Measurements from ENCODE around the gene CAD.

The CAD gene

GRCh38 chr2:27245626-27246025 is 28.5 kb downstream of the CAD start:
- H3K4me3 ChIP-seq (ENCODE audit: low read length) = no peak overlapping the region
- no peak for TF ChIP-seq CTCF (IDR thresholded peaks at IDR 0.05; ENCODE audit: insufficient read depth, low read depth, low read length, missing control alignments)
- DNase-seq (ENCODE audit: low read depth) = no peak

GRCh38 chr2:27247893-27248292 is 30.7 kb downstream of the CAD start:
- H3K4me3 ChIP-seq (ENCODE audit: low read length) = no peak overlapping the region
- no peak for TF ChIP-seq CTCF (IDR thresholded peaks at IDR 0.05; ENCODE audit: insufficient read depth, low read depth, low read length, missing control alignments)
- DNase-seq (ENCODE audit: low read depth) = no peak

GRCh38 chr2:27249159-27249890 is 32.2 kb downstream of the CAD start:
- TF ChIP-seq CTCF (IDR thresholded peaks at IDR 0.05; ENCODE audit: insufficient read depth, low read depth, low read length, missing control alignments) = no peak
- DNase-seq (ENCODE audit: low read depth) = no peak
- H3K4me3 ChIP-seq (ENCODE audit: low read length) = no peak overlapping the region

GRCh38 chr2:27249891-27250651 is 32.9 kb downstream of the CAD start:
- TF ChIP-seq CTCF (IDR thresholded peaks at IDR 0.05; ENCODE audit: insufficient read depth, low read depth, low read length, missing control alignments) = peak; percentile 68
- H3K4me3 ChIP-seq (ENCODE audit: low read length) = no peak overlapping the region
- peak; percentile 52 for DNase-seq (ENCODE audit: low read depth)

GRCh38 chr2:27250652-27251379 is 33.6 kb downstream of the CAD start:
- DNase-seq (ENCODE audit: low read depth) = no peak
- TF ChIP-seq CTCF (IDR thresholded peaks at IDR 0.05; ENCODE audit: insufficient read depth, low read depth, low read length, missing control alignments) = no peak
- H3K4me3 ChIP-seq (ENCODE audit: low read length) = no peak overlapping the region

GRCh38 chr2:27251766-27252165 is 34.6 kb downstream of the CAD start:
- DNase-seq (ENCODE audit: low read depth) = no peak
- no peak for TF ChIP-seq CTCF (IDR thresholded peaks at IDR 0.05; ENCODE audit: insufficient read depth, low read depth, low read length, missing control alignments)
- no peak overlapping the region for H3K4me3 ChIP-seq (ENCODE audit: low read length)
